Lower leg skin (tissue), 4 donors: Measurements from ENCODE around the gene CIPC. TPM values are rescaled to one million over a fixed set of nuclear protein-coding genes. Genes with fewer than 3 reads are reported as not detected.

ENCODE experiments used
- DNase-seq, 2 donors: peaks; one replicate each; pipeline ENCODE4 v3.0.0-alpha.2; 2019; ENCODE audit warnings: low spot score in 2 of 2
- H3K4me3 ChIP-seq: fragments of 200-600 bp; sonication (generic); 2 replicates; pipeline ENCODE4 v1.5.1; 2017; ENCODE audit warnings: mild to moderate bottlenecking, low read depth; ENCODE audit not compliant: poor library complexity, severe bottlenecking
- POLR2A ChIP-seq, 2 donors: fragments of 450-650 bp; IDR thresholded peaks; one replicate each; pipeline ENCODE4 v1.6.1; 2016 to 2017; ENCODE audit warnings: antibody characterized with exemption in 2 of 2, mild to moderate bottlenecking in 1 of 2, moderate library complexity in 1 of 2
- WGBS, 2 donors: methylation state at CpG; one replicate each; pipeline ENCODE4 v1.1.5; 2018; 5-methylcytosine and 5-hydroxymethylcytosine counted together
- intact Hi-C: fragments of 100-400 bp; cut with DNase I; formaldehyde crosslinking; loops from one replicate; pipeline ENCODE4 v1.15.0; 2023; ENCODE audit warnings: low total_unique reads
- total RNA-seq, 4 donors: library from RNA; depleted of rRNA; stranded (reverse); fragments of >200 nt; gene quantifications; one replicate each; pipeline ENCODE4 v1.1.0, GENCODE V29; 2016
- TF ChIP-seq, protein P1 (sequence below), 3 donors: fragments of 450-650 bp; IDR thresholded peaks; one replicate each; pipeline ENCODE4 v1.5.1; 2016; ENCODE audit warnings: antibody characterized with exemption in 3 of 3, mild to moderate bottlenecking in 3 of 3, moderate library complexity in 2 of 3

Gene CIPC
- total RNA-seq, 4 donors from 2014 or later = 36.6 to 60.0 (median 52.1) TPM

DNA sequence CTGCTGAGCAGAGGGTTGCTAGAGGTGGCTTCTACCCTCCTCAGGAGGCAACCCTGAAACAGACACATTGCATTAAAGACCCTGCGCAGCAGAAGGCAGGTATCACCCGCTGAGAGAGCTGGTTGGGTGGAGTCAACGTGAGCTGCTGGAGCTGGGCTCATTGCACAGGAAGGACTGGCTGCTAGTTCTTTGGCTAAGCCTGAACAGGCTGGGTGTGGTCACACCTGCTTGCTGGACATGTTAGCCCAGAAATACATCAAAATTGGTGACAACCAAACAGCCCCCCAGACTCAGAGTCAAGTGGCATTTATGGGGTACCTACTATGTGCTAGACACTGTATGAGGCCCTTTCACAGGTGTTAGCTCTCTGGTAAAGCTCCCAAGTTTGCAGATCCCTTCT is 35.8 kb upstream of the CIPC start:
- DNase-seq = no peak
- TF ChIP-seq, protein P1, sequence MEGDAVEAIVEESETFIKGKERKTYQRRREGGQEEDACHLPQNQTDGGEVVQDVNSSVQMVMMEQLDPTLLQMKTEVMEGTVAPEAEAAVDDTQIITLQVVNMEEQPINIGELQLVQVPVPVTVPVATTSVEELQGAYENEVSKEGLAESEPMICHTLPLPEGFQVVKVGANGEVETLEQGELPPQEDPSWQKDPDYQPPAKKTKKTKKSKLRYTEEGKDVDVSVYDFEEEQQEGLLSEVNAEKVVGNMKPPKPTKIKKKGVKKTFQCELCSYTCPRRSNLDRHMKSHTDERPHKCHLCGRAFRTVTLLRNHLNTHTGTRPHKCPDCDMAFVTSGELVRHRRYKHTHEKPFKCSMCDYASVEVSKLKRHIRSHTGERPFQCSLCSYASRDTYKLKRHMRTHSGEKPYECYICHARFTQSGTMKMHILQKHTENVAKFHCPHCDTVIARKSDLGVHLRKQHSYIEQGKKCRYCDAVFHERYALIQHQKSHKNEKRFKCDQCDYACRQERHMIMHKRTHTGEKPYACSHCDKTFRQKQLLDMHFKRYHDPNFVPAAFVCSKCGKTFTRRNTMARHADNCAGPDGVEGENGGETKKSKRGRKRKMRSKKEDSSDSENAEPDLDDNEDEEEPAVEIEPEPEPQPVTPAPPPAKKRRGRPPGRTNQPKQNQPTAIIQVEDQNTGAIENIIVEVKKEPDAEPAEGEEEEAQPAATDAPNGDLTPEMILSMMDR (IDR thresholded peaks at IDR 0.05) = no peak
- TF ChIP-seq POLR2A (IDR thresholded peaks at IDR 0.05) = no peak
- 27 to 59% methylated on average over 3 of the region's 3 CpGs for WGBS, 2 donors
- H3K4me3 ChIP-seq = no peak overlapping the region
- intact Hi-C loops = loop anchor here (10.0 kb wide), 2 partner anchors 117 to 147 kb away; no protein-coding TSS in a partner anchor

DNA sequence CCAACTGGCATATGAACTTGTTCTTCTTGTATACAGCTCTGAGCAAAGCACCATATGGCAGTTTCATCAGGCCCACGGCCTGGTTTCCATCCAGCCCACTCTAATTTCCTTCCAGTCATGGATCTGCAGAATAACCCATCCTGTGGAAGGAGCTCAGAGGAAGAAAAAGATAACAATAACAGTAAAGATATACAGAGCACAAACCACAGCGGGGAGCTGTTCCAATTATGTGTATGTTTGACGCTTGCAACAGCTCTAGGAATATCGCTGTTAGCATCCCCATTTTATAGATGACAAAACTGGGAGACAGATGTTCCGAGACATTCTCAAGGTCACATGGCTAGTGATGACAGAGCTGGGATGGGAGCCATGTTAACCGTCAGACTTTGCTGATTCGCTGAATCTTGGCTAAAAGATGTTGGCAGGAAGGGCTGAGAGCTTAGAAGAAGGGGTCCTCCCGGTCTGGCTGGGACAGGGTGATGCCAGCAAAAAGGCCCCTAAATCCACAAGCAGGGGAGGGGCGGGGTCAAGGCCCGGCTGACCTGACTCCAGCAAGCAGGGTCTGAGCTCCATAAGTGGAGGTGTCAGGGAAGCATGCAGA is 34.4 kb upstream of the CIPC start:
- TF ChIP-seq, protein P1 (IDR thresholded peaks at IDR 0.05) = no peak
- TF ChIP-seq POLR2A (IDR thresholded peaks at IDR 0.05) = no peak
- no peak overlapping the region for H3K4me3 ChIP-seq
- DNase-seq = no peak
- intact Hi-C loops = loop anchor here (10.0 kb wide), 2 partner anchors 119 to 149 kb away; no protein-coding TSS in a partner anchor
- WGBS, 2 donors = 60 to 69% methylated on average over 10 of the region's 10 CpGs

DNA sequence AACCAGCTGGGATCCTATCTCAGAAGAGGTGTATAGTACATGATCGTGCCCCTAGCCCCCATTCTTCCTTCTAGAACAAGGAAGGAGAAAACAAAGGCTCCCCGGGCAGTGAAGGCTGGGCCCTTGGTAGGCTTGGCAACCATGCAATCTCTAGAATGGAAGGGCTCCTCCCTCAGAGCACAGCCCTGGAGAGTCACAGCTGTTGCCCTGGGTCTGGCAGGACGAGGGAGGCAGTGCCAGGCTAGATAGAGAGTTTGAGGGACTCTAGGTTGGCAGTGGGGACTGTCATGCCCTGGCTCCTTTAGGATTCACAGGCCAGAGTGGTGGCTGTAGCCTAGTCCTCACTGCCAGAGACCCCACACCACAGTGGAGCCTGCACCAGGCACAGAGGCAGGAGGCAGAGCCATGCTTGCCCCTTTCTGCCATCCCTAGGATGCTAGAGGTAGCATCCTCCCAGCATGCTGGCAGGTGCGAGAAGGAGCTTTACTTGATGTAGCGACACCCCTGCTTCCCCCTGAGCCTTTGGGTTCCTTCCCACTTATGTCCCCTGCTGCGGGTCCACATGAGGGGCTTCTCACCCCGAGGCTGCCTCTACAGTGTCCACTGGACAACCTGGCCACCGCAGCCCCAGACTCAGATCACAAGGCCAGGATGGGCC is 33.4 kb upstream of the CIPC start:
- intact Hi-C loops = loop anchor here (10.0 kb wide), 2 partner anchors 120 to 150 kb away; no protein-coding TSS in a partner anchor
- 80% methylated on average over 8 of the region's 8 CpGs for WGBS, 2 donors
- no peak overlapping the region for H3K4me3 ChIP-seq
- DNase-seq = no peak
- TF ChIP-seq, protein P1 (IDR thresholded peaks at IDR 0.05) = no peak
- TF ChIP-seq POLR2A (IDR thresholded peaks at IDR 0.05) = no peak

DNA sequence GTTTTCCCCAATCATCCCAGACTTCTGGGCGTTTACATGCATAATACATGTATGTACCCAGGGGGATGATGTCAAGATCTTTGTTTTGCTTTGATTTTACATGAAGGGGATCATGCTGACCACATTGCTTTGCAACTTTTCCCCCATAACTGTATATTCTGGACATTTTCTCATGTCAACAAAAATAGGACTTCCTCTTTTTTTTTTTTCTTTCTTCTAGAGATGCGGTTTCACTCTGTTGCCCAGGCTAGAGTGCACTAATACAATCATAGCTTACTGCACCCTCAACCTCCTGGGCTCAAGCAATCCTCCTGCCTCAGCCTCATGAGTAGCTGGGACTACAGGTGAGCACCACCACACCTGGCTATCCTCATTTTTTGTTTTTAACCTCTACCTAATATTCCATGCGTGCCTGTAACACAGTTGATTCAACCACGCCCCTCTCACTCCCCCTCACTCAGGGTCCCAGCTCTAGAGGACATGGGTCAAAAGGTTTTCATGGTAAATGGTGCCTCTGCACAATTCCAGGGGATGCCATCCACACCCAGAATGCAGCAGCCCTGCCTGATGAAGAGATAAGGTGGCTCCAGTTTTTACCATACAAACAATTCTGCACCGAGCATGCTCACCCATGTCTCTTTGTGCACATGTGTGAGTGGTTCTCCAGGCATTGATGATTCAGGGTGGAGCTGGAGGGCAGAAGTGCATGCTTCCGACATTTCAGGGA is 32.0 kb upstream of the CIPC start:
- 67 to 74% methylated on average over 6 of the region's 6 CpGs for WGBS, 2 donors
- H3K4me3 ChIP-seq = no peak overlapping the region
- no peak for DNase-seq
- intact Hi-C loops = loop anchor here (10.0 kb wide), 2 partner anchors 121 to 151 kb away; no protein-coding TSS in a partner anchor
- no peak for TF ChIP-seq POLR2A (IDR thresholded peaks at IDR 0.05)
- TF ChIP-seq, protein P1 (IDR thresholded peaks at IDR 0.05) = no peak

DNA sequence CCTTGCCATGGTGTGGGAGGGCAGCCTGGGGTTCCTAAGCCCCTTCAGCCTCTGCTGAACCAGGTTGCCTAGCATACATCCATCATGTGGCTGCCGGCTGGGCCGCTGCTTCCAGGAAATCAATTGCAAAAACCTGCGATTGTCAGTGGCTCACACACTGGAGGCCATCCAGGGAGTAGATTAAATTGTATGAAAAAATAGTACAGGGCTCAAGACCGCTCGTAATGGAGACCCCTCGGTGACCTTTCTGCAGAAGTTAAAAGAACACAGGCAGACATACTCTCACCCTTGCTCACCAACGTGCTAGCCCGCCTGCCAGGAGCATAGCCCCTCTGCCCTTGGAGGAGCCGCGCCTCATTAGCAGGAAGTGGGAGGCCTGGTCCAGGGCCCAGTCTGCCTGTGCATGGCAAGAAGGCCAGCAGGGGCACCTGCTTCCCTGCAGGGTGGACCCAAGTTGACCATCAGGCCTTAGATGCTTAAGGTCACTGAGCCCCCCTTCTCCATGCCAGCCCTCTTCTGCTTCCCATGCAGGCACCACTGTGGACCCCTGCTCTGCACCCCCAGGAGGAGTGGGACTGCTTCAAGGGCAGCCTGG is 31.4 kb upstream of the CIPC start:
- TF ChIP-seq, protein P1 (IDR thresholded peaks at IDR 0.05) = no peak
- no peak for TF ChIP-seq POLR2A (IDR thresholded peaks at IDR 0.05)
- DNase-seq = no peak
- intact Hi-C loops = loop anchor here (10.0 kb wide), 2 partner anchors 122 to 152 kb away; no protein-coding TSS in a partner anchor
- 49 to 52% methylated on average over 10 of the region's 10 CpGs for WGBS, 2 donors
- no peak overlapping the region for H3K4me3 ChIP-seq
